SK-N-MC (cell line): Measurements from ENCODE around the gene WNT4.

Experiments used
- EZH2 ChIP-seq: fragments of 200-600 bp; sonication (generic); IDR thresholded peaks from one replicate; pipeline ENCODE4 v1.6.1; 2017; ENCODE audit warnings: antibody characterized with exemption
- POLR2AphosphoS5 ChIP-seq: IDR thresholded peaks from 2 replicates; pipeline ENCODE4 v1.6.1; 2012; ENCODE audit warnings: mild to moderate bottlenecking, low read depth, low read length, borderline replicate concordance

GRCh38 chr1:22154626-22155025, 11.7 kb upstream of the WNT4 start:
- TF ChIP-seq POLR2AphosphoS5: no peak
- TF ChIP-seq EZH2: no peak
